ENCODE results near the gene LRRC47.

DNA sequence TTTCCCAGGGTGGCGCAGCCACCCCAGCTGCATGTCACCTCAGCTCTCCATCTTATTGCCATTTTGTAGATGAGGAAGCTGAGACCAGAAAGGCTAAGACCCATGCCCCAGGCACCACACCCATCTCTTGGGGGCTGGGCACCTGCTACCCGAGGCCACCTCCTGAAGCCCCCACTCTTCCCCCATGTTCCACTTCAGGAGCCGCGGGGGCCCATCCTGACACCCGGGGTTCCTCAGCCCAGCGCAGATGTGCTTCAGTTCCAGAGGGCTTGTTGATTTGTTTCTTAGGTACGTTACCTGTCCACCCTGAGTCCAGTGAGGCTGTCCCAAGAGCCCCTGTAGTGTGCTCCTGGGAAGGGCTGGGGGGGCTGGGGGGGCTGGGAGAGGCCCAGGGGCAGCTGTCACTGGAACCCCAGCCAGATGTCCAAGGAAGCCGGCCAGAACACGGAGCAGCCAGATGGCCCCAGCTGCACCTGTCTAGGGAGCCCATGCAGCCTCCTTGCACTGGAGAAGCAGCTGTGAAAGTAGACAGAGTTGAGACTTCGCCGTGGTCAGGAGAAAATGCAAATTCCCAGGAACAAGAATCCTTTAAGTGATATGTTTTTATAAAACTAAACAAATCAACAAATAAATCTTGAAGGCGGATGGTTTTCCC lies 61.1 kb downstream of the LRRC47 start:
- TF ChIP-seq POLR2AphosphoS5 (IDR thresholded peaks at IDR 0.05; ENCODE audit: borderline replicate concordance, low read depth, low read length): no peak
- no peak for TF ChIP-seq EZH2 (IDR thresholded peaks at IDR 0.05)
